Smooth muscle cell (in vitro differentiated cells): Measurements from ENCODE around the gene LRFN2. TPM values are rescaled to one million over a fixed set of nuclear protein-coding genes. Genes with fewer than 3 reads are reported as not detected.

ENCODE experiments used
- DNase-seq: peaks from one replicate; lab custom pipeline; 2025; ENCODE audit not compliant: unreplicated experiment; lab: John Stamatoyannopoulos, UW
- H2AFZ ChIP-seq: fragments of 200-600 bp; sonication (generic); 2 replicates; pipeline ENCODE4 v1.6.0; 2016; ENCODE audit warnings: antibody characterized with exemption, low read depth, mild to moderate bottlenecking
- H3F3A ChIP-seq: fragments of 200-600 bp; sonication (generic); 2 replicates; pipeline ENCODE4 v1.6.0; 2017; ENCODE audit warnings: antibody characterized with exemption, low read depth
- H3K27ac ChIP-seq: fragments of 200-600 bp; sonication (generic); 2 replicates; pipeline ENCODE4 v1.5.1; 2016; ENCODE audit warnings: low read depth, mild to moderate bottlenecking
- H3K27me3 ChIP-seq: fragments of 200-600 bp; sonication (generic); 2 replicates; pipeline ENCODE4 v1.6.1; 2016; ENCODE audit warnings: low read depth, mild to moderate bottlenecking
- H3K36me3 ChIP-seq: fragments of 200-600 bp; sonication (generic); 2 replicates; pipeline ENCODE4 v1.5.1; 2016; ENCODE audit warnings: low read depth
- H3K4me1 ChIP-seq: fragments of 200-600 bp; sonication (generic); 2 replicates; pipeline ENCODE4 v1.5.1; 2016; ENCODE audit warnings: low read depth
- H3K4me2 ChIP-seq: fragments of 200-600 bp; sonication (generic); 2 replicates; pipeline ENCODE4 v1.6.0; 2016; ENCODE audit warnings: mild to moderate bottlenecking
- H3K4me3 ChIP-seq: fragments of 200-600 bp; sonication (generic); 2 replicates; pipeline ENCODE4 v1.5.1; 2016; ENCODE audit warnings: mild to moderate bottlenecking
- H3K79me2 ChIP-seq: fragments of 200-600 bp; sonication (generic); 2 replicates; pipeline ENCODE4 v1.6.0; 2016; ENCODE audit warnings: low read depth, mild to moderate bottlenecking
- H3K9ac ChIP-seq: fragments of 200-600 bp; sonication (generic); 2 replicates; pipeline ENCODE4 v1.6.0; 2016; ENCODE audit warnings: low read depth
- H3K9me3 ChIP-seq: fragments of 200-600 bp; sonication (generic); replicated peaks from 2 replicates; pipeline ENCODE4 v1.5.1; 2016; ENCODE audit warnings: low read depth
- H4K20me1 ChIP-seq: fragments of 200-600 bp; sonication (generic); 2 replicates; pipeline ENCODE4 v1.6.0; 2016; ENCODE audit warnings: low read depth
- CTCF ChIP-seq: fragments of 200-600 bp; sonication (generic); IDR thresholded peaks from 2 replicates; pipeline ENCODE4 v1.5.1; 2017; ENCODE audit warnings: borderline replicate concordance, mild to moderate bottlenecking, antibody characterized with exemption; ENCODE audit not compliant: insufficient read depth, poor library complexity, severe bottlenecking
- WGBS: methylation state at CpG from one replicate; pipeline ENCODE4 v1.1.7; 2016; ENCODE audit warnings: low lambda C conversion rate; 5-methylcytosine and 5-hydroxymethylcytosine counted together
- polyA plus RNA-seq: library from polyadenylated mRNA; unstranded; fragments of >200 nt; fragmentation: Nextera tagmentation; extraction: Ambion mirVana; gene quantifications from 2 replicates; pipeline ENCODE4 v1.2.1, GENCODE V29; 2016
- total RNA-seq: library from RNA; depleted of rRNA; stranded (reverse); fragments of >200 nt; gene quantifications from 2 replicates; pipeline ENCODE4 v1.2.3, GENCODE V29; 2014

The LRFN2 gene
- total and polyA plus RNA-seq, 2 experiments from 2014 or later: 0.04 to 0.57 TPM

GRCh38 chr6:40529040-40529439 lies 58.1 kb downstream of the LRFN2 start:
- Histone ChIP-seq H3K36me3 (no peaks in the 10 kb centered on the region), H3K27me3 (no peaks in the 10 kb centered on the region), H3K79me2 (no peaks in the 10 kb centered on the region), H3K9me3 (no peaks in the 10 kb centered on the region), H3K4me3 (no peak overlapping the region), H3K4me1 (no peaks in the 10 kb centered on the region), H3K4me2 (no peak overlapping the region), H3K9ac (no peak overlapping the region), H3F3A (no peaks in the 10 kb centered on the region), H4K20me1 (no peaks in the 10 kb centered on the region), H2AFZ (no peak overlapping the region), H3K27ac (no peak overlapping the region)
- no peak for TF ChIP-seq CTCF
- DNase-seq: no peak
- WGBS: 84% methylated on average over 4 of the region's 4 CpGs

GRCh38 chr6:40528051-40528450 lies 59.1 kb downstream of the LRFN2 start:
- H3K4me3 ChIP-seq: no peak overlapping the region
- no peaks in the 10 kb centered on the region for H3K27me3 ChIP-seq
- H3K79me2 ChIP-seq: no peaks in the 10 kb centered on the region
- no peaks in the 10 kb centered on the region for H4K20me1 ChIP-seq
- TF ChIP-seq CTCF: no peak
- no peak for DNase-seq
- no peaks in the 10 kb centered on the region for H3K9me3 ChIP-seq
- H3K36me3 ChIP-seq: no peaks in the 10 kb centered on the region
- H2AFZ ChIP-seq: no peak overlapping the region
- no peaks in the 10 kb centered on the region for H3K4me1 ChIP-seq
- H3K9ac ChIP-seq: no peak overlapping the region
- WGBS: 97% methylated on average over 5 of the region's 5 CpGs
- no peak overlapping the region for H3K4me2 ChIP-seq
- no peak overlapping the region for H3K27ac ChIP-seq
- H3F3A ChIP-seq: no peaks in the 10 kb centered on the region

- Histone ChIP-seq H3K27me3 (peaks cover 9% of the 10 kb centered on the region), H3K36me3 (no peaks in the 10 kb centered on the region), H3K4me3 (no peak overlapping the region), H3K4me2 (no peak overlapping the region), H3K4me1 (no peaks in the 10 kb centered on the region), H3F3A (no peaks in the 10 kb centered on the region), H3K27ac (no peak overlapping the region), H3K9me3 (no peaks in the 10 kb centered on the region), H3K79me2 (no peaks in the 10 kb centered on the region), H3K9ac (no peak overlapping the region), H2AFZ (no peak overlapping the region), H4K20me1 (no peaks in the 10 kb centered on the region)
- DNase-seq: no peak
- no peak for TF ChIP-seq CTCF
- WGBS: 67% methylated on average over 6 of the region's 6 CpGs
Measured at GRCh38 chr6:40526036-40526435, 61.1 kb downstream of the LRFN2 start.

GRCh38 chr6:40524797-40525585 lies 62.2 kb downstream of the LRFN2 start:
- Histone ChIP-seq H2AFZ (no peak overlapping the region), H3K27me3 (peaks cover 17% of the 10 kb centered on the region)

More at GRCh38 chr6:40524797-40525585, 62.2 kb downstream of the LRFN2 start:
- no peaks in the 10 kb centered on the region for H3K9me3 ChIP-seq
- no peak overlapping the region for H3K9ac ChIP-seq
- no peaks in the 10 kb centered on the region for H3K36me3 ChIP-seq
- no peak for TF ChIP-seq CTCF
- 78% methylated on average over 6 of the region's 6 CpGs for WGBS
- no peaks in the 10 kb centered on the region for H3F3A ChIP-seq
- no peak overlapping the region for H3K4me3 ChIP-seq
- no peak overlapping the region for H3K4me2 ChIP-seq
- H3K4me1 ChIP-seq: no peaks in the 10 kb centered on the region
- H3K27ac ChIP-seq: no peak overlapping the region
- no peak for DNase-seq
- H3K79me2 ChIP-seq: no peaks in the 10 kb centered on the region
- no peaks in the 10 kb centered on the region for H4K20me1 ChIP-seq
